ENCODE results near the gene DPP7.

GRCh38 chr9:137149363-137149762, 34.8 kb upstream of the DPP7 start:
- TF ChIP-seq CTCF (conservative IDR thresholded peaks at IDR 0.05; ENCODE audit: low read depth in 2 of 2) (no peak), POLR2AphosphoS5 (IDR thresholded peaks at IDR 0.05; ENCODE audit: low read depth) (no peak), NANOG (IDR thresholded peaks at IDR 0.05; ENCODE audit: borderline replicate concordance) (no peak), EZH2phosphoT487 (IDR thresholded peaks at IDR 0.05; ENCODE audit: unreplicated experiment) (no peak), CREB1 (CRISPR knock-in tag; IDR thresholded peaks at IDR 0.05; ENCODE audit: low read depth) (no peak)
